Immature natural killer cell (primary cell): ENCODE results near the gene SLC25A19. TPM values are rescaled to one million over a fixed set of nuclear protein-coding genes. Genes with fewer than 3 reads are reported as not detected.
"Not testable (repeated sequence)": the region's sequence is repeated elsewhere in the genome, so short reads cannot be mapped to it uniquely, and the experiment has no call there.

Experiments
- DNase-seq, 3 donors: peaks; one replicate each; pipeline ENCODE4 v3.0.0; 2022; ENCODE audit warnings: mixed read lengths in 1 of 3
- H3K27ac Mint-ChIP-seq, 6 donors: one replicate each; pipeline ENCODE4 v1.8.0; 2020; ENCODE audit warnings: mixed read lengths in 6 of 6, mild to moderate bottlenecking in 5 of 6, inconsistent platforms in 4 of 6, moderate library complexity in 3 of 6
- H3K27me3 Mint-ChIP-seq, 3 donors: one replicate each; pipeline ENCODE4 v1.8.0; 2020 to 2021; ENCODE audit warnings: low read depth in 3 of 3, mild to moderate bottlenecking in 3 of 3, mixed read lengths in 3 of 3, moderate library complexity in 3 of 3, inconsistent platforms in 1 of 3
- H3K36me3 Mint-ChIP-seq, 3 donors: one replicate each; pipeline ENCODE4 v1.8.0; 2020; ENCODE audit warnings: mixed read lengths in 3 of 3, inconsistent platforms in 2 of 3, mild to moderate bottlenecking in 2 of 3
- H3K4me1 Mint-ChIP-seq, 2 donors: one replicate each; pipeline ENCODE4 v1.8.0; 2020; ENCODE audit warnings: inconsistent platforms in 2 of 2, mild to moderate bottlenecking in 2 of 2, mixed read lengths in 2 of 2, moderate library complexity in 1 of 2
- H3K4me3 Mint-ChIP-seq, 5 donors: one replicate each; pipeline ENCODE4 v1.8.0; 2020; ENCODE audit warnings: mild to moderate bottlenecking in 5 of 5, mixed read lengths in 5 of 5, inconsistent platforms in 3 of 5, moderate library complexity in 3 of 5
- H3K9me3 Mint-ChIP-seq, 6 donors: one replicate each; pipeline ENCODE4 v1.8.0; 2020; ENCODE audit warnings: mild to moderate bottlenecking in 6 of 6, mixed read lengths in 6 of 6, inconsistent platforms in 4 of 6, moderate library complexity in 3 of 6
- polyA plus RNA-seq, 3 donors: library from polyadenylated mRNA; unstranded; fragments of 300-500 nt; fragmentation: Illumina TruSeq; gene quantifications; one replicate each; pipeline ENCODE4 v1.2.3, GENCODE V29; 2021

Gene SLC25A19
- polyA plus RNA-seq, 3 donors from 2014 or later: 11.2 to 27.2 (median 21.0) TPM

DNA sequence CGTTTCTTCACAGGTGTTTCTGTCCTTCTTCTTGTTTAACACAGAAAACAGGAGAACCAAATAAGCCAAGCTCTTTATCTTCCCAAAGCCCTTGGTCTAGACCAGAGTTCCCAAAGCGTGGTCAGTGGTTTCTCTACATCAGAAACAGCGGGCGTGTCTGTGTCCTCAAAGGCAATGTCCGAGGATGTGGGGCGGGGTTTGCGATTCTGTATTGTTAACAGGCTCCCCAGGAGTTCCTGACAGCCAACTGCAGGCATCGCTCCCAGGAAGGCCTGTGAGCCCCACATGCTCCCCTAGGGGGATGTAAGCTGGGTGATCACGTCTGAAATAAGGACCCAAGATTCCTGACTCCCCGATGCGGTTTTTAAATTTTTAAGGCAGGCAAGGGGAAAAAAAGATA lies 28.4 kb upstream of the SLC25A19 start:
- DNase-seq: no peak
- Mint-ChIP-seq H3K27me3 (peaks cover 0 to 2% (median 2%) of the 10 kb centered on the region in 3 donors), H3K4me3 (no peak overlapping the region), H3K36me3 (peaks cover 0 to 7% (median 0%) of the 10 kb centered on the region in 3 donors), H3K4me1 (no peaks in the 10 kb centered on the region), H3K9me3 (no peaks in the 10 kb centered on the region), H3K27ac (peak overlapping the region in 3 of 6 donors; percentile 27 to 57 (median 35))

GRCh38 chr17:75316253-75316652 lies 27.0 kb upstream of the SLC25A19 start:
- peak overlapping the region in 1 of 6 donors; percentile 4 for H3K27ac Mint-ChIP-seq
- DNase-seq: no peak
- peaks cover 0 to 7% (median 0%) of the 10 kb centered on the region in 3 donors for H3K36me3 Mint-ChIP-seq
- no peaks in the 10 kb centered on the region for H3K4me1 Mint-ChIP-seq
- H3K27me3 Mint-ChIP-seq: peaks cover 0 to 2% (median 2%) of the 10 kb centered on the region in 3 donors
- H3K4me3 Mint-ChIP-seq: no peak overlapping the region
- H3K9me3 Mint-ChIP-seq: no peaks in the 10 kb centered on the region

- no peaks in the 10 kb centered on the region for H3K4me1 Mint-ChIP-seq
- H3K9me3 Mint-ChIP-seq: no peaks in the 10 kb centered on the region
- peak overlapping the region in 1 of 6 donors; percentile 4 for H3K27ac Mint-ChIP-seq
- H3K36me3 Mint-ChIP-seq: peaks cover 0 to 7% (median 0%) of the 10 kb centered on the region in 3 donors
- H3K27me3 Mint-ChIP-seq: peaks cover 0 to 2% (median 2%) of the 10 kb centered on the region in 3 donors
- DNase-seq: no peak
- H3K4me3 Mint-ChIP-seq: no peak overlapping the region
Observed at GRCh38 chr17:75315541-75316243, 26.5 kb upstream of the SLC25A19 start.

DNA sequence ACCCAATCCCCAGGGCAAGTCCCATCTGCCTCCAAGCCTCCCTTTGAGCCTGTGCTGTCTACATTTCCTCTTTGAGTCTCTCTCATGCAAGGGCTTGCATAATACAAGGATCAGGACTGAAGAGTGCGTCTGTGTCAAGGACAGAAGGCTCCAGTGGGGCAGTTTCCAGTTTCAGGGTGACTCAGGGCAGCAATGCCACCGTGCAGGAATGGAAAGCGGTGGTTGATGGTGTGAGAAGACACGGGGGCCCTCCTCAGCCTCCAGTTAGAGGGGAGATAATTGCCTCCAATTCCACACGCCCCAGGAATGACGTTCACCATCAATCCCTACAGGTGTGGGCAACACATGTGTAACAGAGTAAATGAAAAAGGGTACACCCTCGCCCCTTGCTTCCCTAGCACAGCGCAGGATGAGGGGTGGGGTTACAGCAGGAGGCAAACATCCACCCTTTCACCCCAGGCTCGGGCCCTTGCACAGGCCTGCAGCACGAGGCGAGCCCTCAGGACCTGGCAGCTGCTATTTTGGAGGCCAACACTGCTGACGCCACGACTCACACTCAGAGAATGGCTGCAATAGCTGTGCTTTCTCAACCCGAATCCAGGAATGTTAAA lies 24.8 kb upstream of the SLC25A19 start:
- Mint-ChIP-seq H3K9me3 (no peaks in the 10 kb centered on the region), H3K4me1 (no peaks in the 10 kb centered on the region), H3K27me3 (peaks cover 0 to 2% (median 2%) of the 10 kb centered on the region in 3 donors), H3K4me3 (no peak overlapping the region), H3K36me3 (no peaks in the 10 kb centered on the region), H3K27ac (peak overlapping the region in 5 of 6 donors; percentile 17 to 86 (median 71))
- DNase-seq: no peak

DNA sequence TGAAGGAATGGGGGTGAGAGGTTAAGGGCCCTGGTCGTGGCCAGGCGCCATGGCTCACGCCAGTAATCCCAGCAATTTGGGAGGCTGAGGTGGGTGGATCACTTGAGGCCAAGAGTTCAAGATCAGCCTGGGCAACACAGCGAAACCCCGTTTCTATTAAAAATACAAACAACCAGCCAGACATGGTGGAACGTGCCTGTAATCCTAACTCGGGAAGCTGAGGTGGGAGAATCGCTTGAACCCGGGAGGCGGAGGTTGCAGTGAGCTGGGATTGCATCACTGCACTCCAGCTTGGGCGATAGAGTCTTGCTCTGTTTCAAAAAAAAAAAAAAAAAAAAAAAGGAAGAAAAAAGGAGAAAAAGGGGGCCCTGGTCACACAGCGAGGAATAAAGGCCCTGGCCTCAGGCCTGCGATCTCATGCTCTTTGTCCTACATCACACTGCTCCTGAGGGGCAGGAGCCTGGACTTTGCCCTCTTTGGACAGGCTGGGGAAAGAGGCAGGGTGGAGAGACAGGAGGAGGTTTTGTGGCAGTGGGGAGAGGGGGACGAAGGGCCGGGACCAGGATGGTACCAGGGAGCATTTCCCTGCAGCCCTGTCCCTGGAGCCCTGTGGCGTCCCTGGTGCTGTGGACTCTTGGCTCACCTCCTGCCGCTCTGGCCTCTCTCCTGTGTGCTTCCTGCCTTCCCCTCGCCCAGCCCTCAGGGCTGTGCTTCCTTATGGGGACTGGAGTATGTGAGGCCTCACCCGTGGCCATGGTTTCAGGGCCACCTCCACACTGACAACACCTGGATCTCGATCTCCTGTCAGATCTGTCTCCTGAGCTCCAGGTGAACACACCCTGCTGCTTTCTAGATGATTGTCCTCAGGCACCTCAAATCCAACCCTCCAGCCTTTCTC lies 19.7 kb upstream of the SLC25A19 start:
- Mint-ChIP-seq H3K27ac (no peak overlapping the region), H3K36me3 (no peaks in the 10 kb centered on the region), H3K4me3 (no peak overlapping the region), H3K4me1 (no peaks in the 10 kb centered on the region), H3K9me3 (no peaks in the 10 kb centered on the region), H3K27me3 (peaks cover 0 to 3% (median 2%) of the 10 kb centered on the region in 3 donors)
- DNase-seq: no peak

GRCh38 chr17:75307957-75308731 lies 18.9 kb upstream of the SLC25A19 start:
- DNase-seq: no peak
- H3K4me1 Mint-ChIP-seq: no peaks in the 10 kb centered on the region
- no peak overlapping the region for H3K4me3 Mint-ChIP-seq
- H3K27me3 Mint-ChIP-seq: peaks cover 0 to 1% (median 0%) of the 10 kb centered on the region in 3 donors
- no peak overlapping the region for H3K27ac Mint-ChIP-seq
- no peaks in the 10 kb centered on the region for H3K9me3 Mint-ChIP-seq
- no peaks in the 10 kb centered on the region for H3K36me3 Mint-ChIP-seq

DNA sequence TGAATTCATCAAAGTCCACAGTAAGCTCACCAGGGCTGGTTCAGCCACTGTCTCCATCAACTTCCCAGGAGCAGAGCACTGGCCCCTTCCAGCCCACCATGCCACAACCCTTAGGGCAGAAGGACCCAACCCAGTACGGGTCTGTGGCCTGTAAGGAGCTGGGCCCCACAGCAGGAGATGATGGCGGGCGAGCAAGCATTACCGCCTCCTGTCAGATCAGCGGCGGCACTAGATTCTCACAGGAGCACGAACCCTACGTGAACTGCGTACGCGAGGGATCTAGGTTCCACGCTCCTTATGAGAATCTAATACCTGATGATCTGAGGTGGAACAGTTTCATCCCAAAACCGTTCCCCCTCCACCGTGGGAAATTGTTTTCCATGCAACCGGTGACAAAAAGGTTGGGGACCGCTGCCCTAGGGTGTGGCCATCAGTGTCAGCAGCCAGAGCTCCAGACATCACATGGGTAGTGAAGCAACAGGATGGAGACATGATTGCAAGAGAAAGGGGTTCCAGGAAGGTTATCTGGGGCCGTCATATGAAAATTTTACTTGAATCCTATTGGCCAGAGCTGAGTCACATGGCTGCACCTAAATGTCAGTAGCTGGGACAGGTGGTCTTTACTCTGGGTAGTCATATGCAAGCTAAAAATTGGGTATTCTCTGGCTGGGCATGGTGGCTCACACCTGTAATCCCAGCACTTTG lies 12.4 kb upstream of the SLC25A19 start:
- Mint-ChIP-seq H3K9me3 (no peaks in the 10 kb centered on the region), H3K4me1 (no peaks in the 10 kb centered on the region), H3K27ac (no peak overlapping the region), H3K4me3 (no peak overlapping the region), H3K36me3 (no peaks in the 10 kb centered on the region), H3K27me3 (peaks cover 0 to 1% (median 0%) of the 10 kb centered on the region in 3 donors)
- DNase-seq: no peak

- H3K4me3 Mint-ChIP-seq: no peak overlapping the region
- no peaks in the 10 kb centered on the region for H3K36me3 Mint-ChIP-seq
Observed at GRCh38 chr17:75301049-75301448, 11.8 kb upstream of the SLC25A19 start.

GRCh38 chr17:75300280-75300679 lies 11.0 kb upstream of the SLC25A19 start:
- DNase-seq: no peak
- H3K4me3 Mint-ChIP-seq: no peak overlapping the region
- H3K36me3 Mint-ChIP-seq: no peaks in the 10 kb centered on the region
- H3K9me3 Mint-ChIP-seq: no peaks in the 10 kb centered on the region
- H3K4me1 Mint-ChIP-seq: no peaks in the 10 kb centered on the region
- no peak overlapping the region for H3K27ac Mint-ChIP-seq
- no peaks in the 10 kb centered on the region for H3K27me3 Mint-ChIP-seq

More at GRCh38 chr17:75301049-75301448, 11.8 kb upstream of the SLC25A19 start:
- H3K4me1 Mint-ChIP-seq: no peaks in the 10 kb centered on the region
- H3K27me3 Mint-ChIP-seq: peaks cover 0 to under 1% (median 0%) of the 10 kb centered on the region in 3 donors
- H3K9me3 Mint-ChIP-seq: no peaks in the 10 kb centered on the region
- peak overlapping the region in 1 of 6 donors; percentile 21 for H3K27ac Mint-ChIP-seq
- no peak for DNase-seq

- no peak for DNase-seq
- H3K4me3 Mint-ChIP-seq: no peak overlapping the region
- H3K4me1 Mint-ChIP-seq: peaks cover 0 to under 1% of the 10 kb centered on the region in 2 donors
- no peaks in the 10 kb centered on the region for H3K9me3 Mint-ChIP-seq
- no peaks in the 10 kb centered on the region for H3K36me3 Mint-ChIP-seq
- H3K27ac Mint-ChIP-seq: peak overlapping the region in 3 of 6 donors; percentile 6 to 73 (median 58)
- peaks cover 0 to 1% (median 0%) of the 10 kb centered on the region in 3 donors for H3K27me3 Mint-ChIP-seq
Observed at GRCh38 chr17:75295201-75296158, 6.2 kb upstream of the SLC25A19 start.

- DNase-seq, H3K27me3 Mint-ChIP-seq, H3K9me3 Mint-ChIP-seq, H3K36me3 Mint-ChIP-seq, H3K4me3 Mint-ChIP-seq, H3K27ac Mint-ChIP-seq: not testable (repeated sequence)
- peaks cover 15 to 24% of the 10 kb centered on the region in 2 donors for H3K4me1 Mint-ChIP-seq
Observed at GRCh38 chr17:75292810-75293448, 3.7 kb upstream of the SLC25A19 start.
